Mesodermal cell (in vitro differentiated cells): ENCODE data around the gene CDK6.
A peak's percentile ranks its signal among the peaks of the same experiment; 100 is the strongest.

Source experiments
- H3K27ac ChIP-seq: 2 replicates; pipeline ENCODE4 v1.7.0; 2013; ENCODE audit warnings: mild to moderate bottlenecking, low read depth, low read length, moderate library complexity; ENCODE audit not compliant: severe bottlenecking
- H3K36me3 ChIP-seq: 2 replicates; pipeline ENCODE4 v1.7.1; 2013; ENCODE audit warnings: mild to moderate bottlenecking, low read length, moderate library complexity; ENCODE audit not compliant: control insufficient read depth, insufficient read depth
- H3K4me1 ChIP-seq: one replicate; pipeline ENCODE4 v1.7.1; 2013; ENCODE audit warnings: mild to moderate bottlenecking, low read length; ENCODE audit not compliant: insufficient read depth, control insufficient read depth, poor library complexity, severe bottlenecking
- H3K4me3 ChIP-seq: 2 replicates; pipeline ENCODE4 v1.7.0; 2013; ENCODE audit warnings: low read length, control low read depth, mild to moderate bottlenecking; ENCODE audit not compliant: insufficient read depth, poor library complexity, severe bottlenecking; ENCODE audit errors: extremely low read depth
- H3K9me3 ChIP-seq: 2 replicates; pipeline ENCODE4 v1.7.1; 2013; ENCODE audit warnings: mild to moderate bottlenecking, low read length, moderate library complexity; ENCODE audit not compliant: control insufficient read depth
- WGBS, 2 experiments: methylation state at CpG; one replicate each; pipeline ENCODE4 v1.1.5; 2013; ENCODE audit warnings: missing lambda C conversion rate in 2 of 2; ENCODE audit not compliant: insufficient coverage in 2 of 2; 5-methylcytosine and 5-hydroxymethylcytosine counted together

Gene CDK6

GRCh38 chr7:92826258-92826938 lies 10.0 kb downstream of the CDK6 start:
- H3K27ac ChIP-seq, result no peak overlapping the region
- no peak overlapping the region for H3K4me3 ChIP-seq
- WGBS, 2 experiments, result 80 to 100% methylated on average over 1 of the region's 3 CpGs
- H3K36me3 ChIP-seq, result peaks cover 32% of the 10 kb centered on the region
- H3K9me3 ChIP-seq, result no peaks in the 10 kb centered on the region
- H3K4me1 ChIP-seq, result peaks cover 17% of the 10 kb centered on the region

- Histone ChIP-seq H3K4me3 (no peak overlapping the region), H3K4me1 (peaks cover 2% of the 10 kb centered on the region), H3K9me3 (no peaks in the 10 kb centered on the region), H3K27ac (no peak overlapping the region), H3K36me3 (peaks cover 26% of the 10 kb centered on the region)
- WGBS, 2 experiments, result 100% methylated on average over 1 of the region's 3 CpGs
Observed at GRCh38 chr7:92824901-92825480, 11.4 kb downstream of the CDK6 start.

- no peak overlapping the region for H3K4me3 ChIP-seq
- no peaks in the 10 kb centered on the region for H3K4me1 ChIP-seq
- H3K9me3 ChIP-seq, result no peaks in the 10 kb centered on the region
- peaks cover 22% of the 10 kb centered on the region for H3K36me3 ChIP-seq
- H3K27ac ChIP-seq, result no peak overlapping the region
- WGBS, 2 experiments, result 83 to 100% methylated on average over 1 of the region's 2 CpGs
Observed at GRCh38 chr7:92824450-92824849, 11.9 kb downstream of the CDK6 start.

- WGBS, 2 experiments, result no CpG with 5 or more reads among the region's 1 CpG
- H3K27ac ChIP-seq, result no peak overlapping the region
- no peak overlapping the region for H3K4me3 ChIP-seq
Observed at GRCh38 chr7:92823042-92823441, 13.3 kb downstream of the CDK6 start.

GRCh38 chr7:92820191-92820590 lies 16.2 kb downstream of the CDK6 start:
- no peak overlapping the region for H3K27ac ChIP-seq
- no peaks in the 10 kb centered on the region for H3K4me1 ChIP-seq
- WGBS, 2 experiments, result 91 to 92% methylated on average over 2 of the region's 3 CpGs
- peaks cover 26% of the 10 kb centered on the region for H3K36me3 ChIP-seq
- no peak overlapping the region for H3K4me3 ChIP-seq
- peaks cover 7% of the 10 kb centered on the region for H3K9me3 ChIP-seq

More at GRCh38 chr7:92823042-92823441, 13.3 kb downstream of the CDK6 start:
- Histone ChIP-seq H3K4me1 (no peaks in the 10 kb centered on the region), H3K36me3 (peaks cover 27% of the 10 kb centered on the region), H3K9me3 (no peaks in the 10 kb centered on the region)

GRCh38 chr7:92817398-92817797 lies 19.0 kb downstream of the CDK6 start:
- H3K4me3 ChIP-seq, result no peak overlapping the region
- H3K27ac ChIP-seq, result no peak overlapping the region
- peaks cover 27% of the 10 kb centered on the region for H3K36me3 ChIP-seq
- peaks cover 7% of the 10 kb centered on the region for H3K9me3 ChIP-seq
- peaks cover 7% of the 10 kb centered on the region for H3K4me1 ChIP-seq

GRCh38 chr7:92815412-92815811 lies 21.0 kb downstream of the CDK6 start:
- H3K4me1 ChIP-seq, result peaks cover 8% of the 10 kb centered on the region
- no peak overlapping the region for H3K27ac ChIP-seq
- no peak overlapping the region for H3K4me3 ChIP-seq
- peaks cover 33% of the 10 kb centered on the region for H3K36me3 ChIP-seq
- H3K9me3 ChIP-seq, result peaks cover 7% of the 10 kb centered on the region

GRCh38 chr7:92813390-92814024 lies 22.9 kb downstream of the CDK6 start:
- Histone ChIP-seq H3K4me3 (no peak overlapping the region), H3K27ac (peak overlapping the region; percentile 42), H3K4me1 (peaks cover 21% of the 10 kb centered on the region), H3K9me3 (peaks cover 7% of the 10 kb centered on the region), H3K36me3 (peaks cover 24% of the 10 kb centered on the region)
- WGBS, 2 experiments, result 75% methylated on average over 2 of the region's 4 CpGs; no CpG with 5 or more reads in 1 of the 2 experiments

- 93 to 100% methylated on average over 4 to 5 of the region's 6 CpGs for WGBS, 2 experiments
- H3K27ac ChIP-seq, result no peak overlapping the region
- peaks cover 21% of the 10 kb centered on the region for H3K4me1 ChIP-seq
- no peak overlapping the region for H3K4me3 ChIP-seq
- H3K9me3 ChIP-seq, result peaks cover 7% of the 10 kb centered on the region
- peaks cover 27% of the 10 kb centered on the region for H3K36me3 ChIP-seq
Observed at GRCh38 chr7:92811158-92811557, 25.2 kb downstream of the CDK6 start.

- H3K27ac ChIP-seq, result peak overlapping the region; percentile 65
- WGBS, 2 experiments, result 52 to 63% methylated on average over 3 to 5 of the region's 10 CpGs
Observed at GRCh38 chr7:92809760-92810573, 26.4 kb downstream of the CDK6 start.

More at GRCh38 chr7:92809760-92810573, 26.4 kb downstream of the CDK6 start:
- Histone ChIP-seq H3K4me3 (no peak overlapping the region), H3K9me3 (no peaks in the 10 kb centered on the region), H3K36me3 (peaks cover 27% of the 10 kb centered on the region), H3K4me1 (peaks cover 21% of the 10 kb centered on the region)
